PC-3 (cell line): ENCODE measurements around the gene NRL.

Experiments
- EZH2 ChIP-seq: fragments of 300-600 bp; sonication (generic); IDR thresholded peaks from one replicate; pipeline ENCODE4 v1.6.1; 2017; ENCODE audit warnings: antibody characterized with exemption, mild to moderate bottlenecking, low read length; ENCODE audit not compliant: unreplicated experiment
- EZH2phosphoT487 ChIP-seq: fragments of 300-600 bp; sonication (generic); IDR thresholded peaks from 2 replicates; pipeline ENCODE4 v1.6.1; 2018; ENCODE audit warnings: mild to moderate bottlenecking, antibody characterized with exemption, low read length, borderline replicate concordance
- TF ChIP-seq, protein P1 (sequence below): fragments of 300-600 bp; sonication (generic); conservative IDR thresholded peaks from 2 replicates; pipeline ENCODE4 v1.5.1; 2017; ENCODE audit warnings: antibody characterized with exemption, low read depth, mild to moderate bottlenecking, low read length

DNA sequence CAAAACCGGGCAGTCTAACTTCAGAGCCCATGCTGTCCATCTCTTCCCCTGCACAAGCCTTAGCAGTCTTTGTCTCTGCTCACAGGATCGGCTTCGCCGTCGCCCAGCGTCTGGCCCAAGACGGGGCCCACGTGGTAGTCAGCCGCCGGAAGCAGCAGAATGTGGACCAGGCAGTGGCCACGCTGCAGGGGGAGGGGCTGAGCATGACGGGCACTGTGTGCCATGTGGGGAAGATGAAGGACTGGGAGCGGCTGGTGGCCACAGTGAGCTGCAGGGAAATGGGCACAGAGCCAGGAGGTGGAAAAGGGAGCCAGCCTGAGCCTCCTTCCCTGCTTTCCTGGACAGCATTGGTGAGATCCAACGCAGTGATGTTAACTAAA lies 77.1 kb downstream of the NRL start:
- TF ChIP-seq, protein P1, sequence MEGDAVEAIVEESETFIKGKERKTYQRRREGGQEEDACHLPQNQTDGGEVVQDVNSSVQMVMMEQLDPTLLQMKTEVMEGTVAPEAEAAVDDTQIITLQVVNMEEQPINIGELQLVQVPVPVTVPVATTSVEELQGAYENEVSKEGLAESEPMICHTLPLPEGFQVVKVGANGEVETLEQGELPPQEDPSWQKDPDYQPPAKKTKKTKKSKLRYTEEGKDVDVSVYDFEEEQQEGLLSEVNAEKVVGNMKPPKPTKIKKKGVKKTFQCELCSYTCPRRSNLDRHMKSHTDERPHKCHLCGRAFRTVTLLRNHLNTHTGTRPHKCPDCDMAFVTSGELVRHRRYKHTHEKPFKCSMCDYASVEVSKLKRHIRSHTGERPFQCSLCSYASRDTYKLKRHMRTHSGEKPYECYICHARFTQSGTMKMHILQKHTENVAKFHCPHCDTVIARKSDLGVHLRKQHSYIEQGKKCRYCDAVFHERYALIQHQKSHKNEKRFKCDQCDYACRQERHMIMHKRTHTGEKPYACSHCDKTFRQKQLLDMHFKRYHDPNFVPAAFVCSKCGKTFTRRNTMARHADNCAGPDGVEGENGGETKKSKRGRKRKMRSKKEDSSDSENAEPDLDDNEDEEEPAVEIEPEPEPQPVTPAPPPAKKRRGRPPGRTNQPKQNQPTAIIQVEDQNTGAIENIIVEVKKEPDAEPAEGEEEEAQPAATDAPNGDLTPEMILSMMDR, result no peak
- TF ChIP-seq EZH2 (no peak), EZH2phosphoT487 (no peak)
